ENCODE measurements around the gene CYP11A1.

- TF ChIP-seq CTCF (IDR thresholded peaks at IDR 0.05; ENCODE audit: insufficient read depth, low read length), result no peak
- no peak for TF ChIP-seq POLR2AphosphoS5 (IDR thresholded peaks at IDR 0.05; ENCODE audit: low read depth)
Observed at GRCh38 chr15:74291101-74292071, 76.1 kb downstream of the CYP11A1 start.

Measured in HL-60 (cell line).